Activated gamma-delta T cell treated with Interleukin-2 at 50 U/mL for 16 hours (primary cell): ENCODE results near the gene ANKZF1.

Experiments
- DNase-seq: peaks from one replicate; pipeline ENCODE4 v3.0.0-alpha.2; 2020

Gene ANKZF1

GRCh38 chr2:219284501-219285372 lies 55.1 kb downstream of the ANKZF1 start:
- DNase-seq: no peak

GRCh38 chr2:219285373-219285735 lies 55.7 kb downstream of the ANKZF1 start:
- DNase-seq: no peak

- no peak for DNase-seq
Observed at GRCh38 chr2:219285894-219286425, 56.4 kb downstream of the ANKZF1 start.
